ENCODE results near the gene EML6.

- TF ChIP-seq, protein P1, sequence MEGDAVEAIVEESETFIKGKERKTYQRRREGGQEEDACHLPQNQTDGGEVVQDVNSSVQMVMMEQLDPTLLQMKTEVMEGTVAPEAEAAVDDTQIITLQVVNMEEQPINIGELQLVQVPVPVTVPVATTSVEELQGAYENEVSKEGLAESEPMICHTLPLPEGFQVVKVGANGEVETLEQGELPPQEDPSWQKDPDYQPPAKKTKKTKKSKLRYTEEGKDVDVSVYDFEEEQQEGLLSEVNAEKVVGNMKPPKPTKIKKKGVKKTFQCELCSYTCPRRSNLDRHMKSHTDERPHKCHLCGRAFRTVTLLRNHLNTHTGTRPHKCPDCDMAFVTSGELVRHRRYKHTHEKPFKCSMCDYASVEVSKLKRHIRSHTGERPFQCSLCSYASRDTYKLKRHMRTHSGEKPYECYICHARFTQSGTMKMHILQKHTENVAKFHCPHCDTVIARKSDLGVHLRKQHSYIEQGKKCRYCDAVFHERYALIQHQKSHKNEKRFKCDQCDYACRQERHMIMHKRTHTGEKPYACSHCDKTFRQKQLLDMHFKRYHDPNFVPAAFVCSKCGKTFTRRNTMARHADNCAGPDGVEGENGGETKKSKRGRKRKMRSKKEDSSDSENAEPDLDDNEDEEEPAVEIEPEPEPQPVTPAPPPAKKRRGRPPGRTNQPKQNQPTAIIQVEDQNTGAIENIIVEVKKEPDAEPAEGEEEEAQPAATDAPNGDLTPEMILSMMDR (conservative IDR thresholded peaks at IDR 0.05 in 1 of 2, IDR thresholded peaks at IDR 0.05 in 1 of 2; ENCODE audit: extremely low read depth in 1 of 2, insufficient read depth in 1 of 2, low read depth in 1 of 2, low read length in 2 of 2), result no peak
- no peak for TF ChIP-seq EZH2 (IDR thresholded peaks at IDR 0.05; ENCODE audit: borderline replicate concordance, low read length)
These were observed 23.8 kb upstream of the EML6 start for GRCh38 chr2:54699665-54700064.
